Measurements from ENCODE around the gene FAM124B. TPM values are rescaled to one million over a fixed set of nuclear protein-coding genes. Genes with fewer than 3 reads are reported as not detected.

FAM124B gene
- polyA plus RNA-seq, 1 of the 3 experiments (the other 2 are of a cell fraction), result not detected

DNA sequence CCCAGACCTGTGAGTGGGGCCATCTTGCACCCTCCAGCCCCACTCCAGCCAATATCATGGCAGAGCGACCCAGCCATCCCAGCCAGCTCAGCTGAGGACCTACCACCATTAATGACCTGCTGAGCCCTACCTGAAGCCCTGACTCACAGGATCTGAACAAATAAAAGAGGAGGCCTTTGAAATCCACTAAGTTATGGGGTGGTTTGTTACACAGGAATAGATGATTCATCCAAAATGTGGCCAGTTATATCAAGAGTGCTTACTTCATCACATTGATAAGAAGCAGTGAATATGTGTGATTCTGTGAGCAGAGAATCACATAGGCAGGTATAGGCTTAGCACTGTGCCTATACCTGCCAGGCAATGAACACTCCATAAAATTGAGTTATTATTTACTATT, 34.7 kb upstream of the FAM124B start:
- Histone ChIP-seq H3K9me2 (no peaks in the 10 kb centered on the region), H3K9ac (no peak overlapping the region), H3K4me2 (no peak overlapping the region), H3K4me3 (ENCODE audit: low read depth in 2 of 2, low read length in 1 of 2) (no peak overlapping the region), H3K79me2 (ENCODE audit: insufficient read depth) (no peaks in the 10 kb centered on the region), H4K20me1 (ENCODE audit: insufficient read depth) (no peaks in the 10 kb centered on the region), H2AFZ (ENCODE audit: low read depth) (no peak overlapping the region), H3F3A (replicated peaks; ENCODE audit: insufficient read depth) (no peaks in the 10 kb centered on the region), H3K36me3 (replicated peaks in 1 of 2; ENCODE audit: control insufficient read depth in 1 of 2, insufficient read depth in 2 of 2, low read length in 1 of 2) (no peaks in the 10 kb centered on the region), H3K4me1 (ENCODE audit: control insufficient read depth in 1 of 2, insufficient read depth in 2 of 2, low read depth in 1 of 2, low read length in 1 of 2) (no peaks in the 10 kb centered on the region), H3K27ac (ENCODE audit: low read depth in 2 of 2, low read length in 1 of 2) (no peak overlapping the region), H3K9me3 (no peaks in the 10 kb centered on the region), H3K27me3 (ENCODE audit: insufficient read depth) (no peaks in the 10 kb centered on the region; the same call in 1 of the 2 replicates)
- POLR2A ChIA-PET, result no interaction called here
- CTCF ChIA-PET, result no interaction called here
- WGBS (ENCODE audit: low lambda C conversion rate), result no CpG with 5 or more reads among the region's 1 CpG
- no peak for DNase-seq
- TF ChIP-seq FOXM1 (IDR thresholded peaks at IDR 0.05; ENCODE audit: low read depth) (no peak), RAD21 (IDR thresholded peaks at IDR 0.05; ENCODE audit: low read length) (no peak), YY1 (IDR thresholded peaks at IDR 0.05; ENCODE audit: low read depth) (no peak), RFX5 (IDR thresholded peaks at IDR 0.05; ENCODE audit: low read length) (no peak), MEF2A (IDR thresholded peaks at IDR 0.05; ENCODE audit: borderline replicate concordance, low read depth) (no peak), TEAD4 (IDR thresholded peaks at IDR 0.05; ENCODE audit: borderline replicate concordance, insufficient read depth) (no peak), POLR2AphosphoS5 (IDR thresholded peaks at IDR 0.05; ENCODE audit: low read depth, low read length) (no peak), JUND (IDR thresholded peaks at IDR 0.05) (no peak), RXRA (IDR thresholded peaks at IDR 0.05; ENCODE audit: borderline replicate concordance, low read depth) (no peak)
- TF ChIP-seq, protein P1, sequence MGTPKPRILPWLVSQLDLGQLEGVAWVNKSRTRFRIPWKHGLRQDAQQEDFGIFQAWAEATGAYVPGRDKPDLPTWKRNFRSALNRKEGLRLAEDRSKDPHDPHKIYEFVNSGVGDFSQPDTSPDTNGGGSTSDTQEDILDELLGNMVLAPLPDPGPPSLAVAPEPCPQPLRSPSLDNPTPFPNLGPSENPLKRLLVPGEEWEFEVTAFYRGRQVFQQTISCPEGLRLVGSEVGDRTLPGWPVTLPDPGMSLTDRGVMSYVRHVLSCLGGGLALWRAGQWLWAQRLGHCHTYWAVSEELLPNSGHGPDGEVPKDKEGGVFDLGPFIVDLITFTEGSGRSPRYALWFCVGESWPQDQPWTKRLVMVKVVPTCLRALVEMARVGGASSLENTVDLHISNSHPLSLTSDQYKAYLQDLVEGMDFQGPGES (IDR thresholded peaks at IDR 0.05; ENCODE audit: low read depth, low read length), result no peak

DNA sequence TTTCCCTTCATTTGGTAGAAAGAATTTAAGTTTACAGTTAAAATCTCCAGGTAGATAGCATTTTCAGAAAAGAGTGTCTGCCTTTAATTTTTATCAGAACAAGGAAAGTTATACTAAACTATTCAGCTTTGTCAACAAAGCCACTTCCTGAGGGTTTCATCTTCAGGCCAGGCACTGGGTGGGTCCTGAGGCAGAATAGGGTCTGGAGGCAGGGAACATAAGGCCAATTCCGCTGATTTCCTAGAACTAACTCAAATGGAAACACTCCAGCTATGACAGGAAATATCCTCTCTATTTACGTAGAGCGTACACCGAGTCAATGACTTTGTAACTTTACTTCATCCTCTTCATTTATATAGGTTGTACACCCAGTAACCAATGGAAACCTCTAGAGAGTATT, 32.7 kb upstream of the FAM124B start:
- Histone ChIP-seq H3K9me2 (no peaks in the 10 kb centered on the region), H3F3A (replicated peaks; ENCODE audit: insufficient read depth) (no peaks in the 10 kb centered on the region), H3K9ac (no peak overlapping the region), H3K27me3 (ENCODE audit: insufficient read depth) (no peaks in the 10 kb centered on the region; the same call in 1 of the 2 replicates), H3K9me3 (no peaks in the 10 kb centered on the region), H3K79me2 (ENCODE audit: insufficient read depth) (no peaks in the 10 kb centered on the region), H3K36me3 (replicated peaks in 1 of 2; ENCODE audit: control insufficient read depth in 1 of 2, insufficient read depth in 2 of 2, low read length in 1 of 2) (no peaks in the 10 kb centered on the region), H3K4me2 (no peak overlapping the region), H3K27ac (ENCODE audit: low read depth in 2 of 2, low read length in 1 of 2) (no peak overlapping the region), H2AFZ (ENCODE audit: low read depth) (no peak overlapping the region), H3K4me3 (ENCODE audit: low read depth in 2 of 2, low read length in 1 of 2) (no peak overlapping the region), H4K20me1 (ENCODE audit: insufficient read depth) (no peaks in the 10 kb centered on the region), H3K4me1 (ENCODE audit: control insufficient read depth in 1 of 2, insufficient read depth in 2 of 2, low read depth in 1 of 2, low read length in 1 of 2) (no peaks in the 10 kb centered on the region)
- no peak for TF ChIP-seq MEF2A (IDR thresholded peaks at IDR 0.05; ENCODE audit: borderline replicate concordance, low read depth)
- TF ChIP-seq FOXM1 (IDR thresholded peaks at IDR 0.05; ENCODE audit: low read depth), result no peak
- no peak for TF ChIP-seq RFX5 (IDR thresholded peaks at IDR 0.05; ENCODE audit: low read length)
- TF ChIP-seq, protein P2, sequence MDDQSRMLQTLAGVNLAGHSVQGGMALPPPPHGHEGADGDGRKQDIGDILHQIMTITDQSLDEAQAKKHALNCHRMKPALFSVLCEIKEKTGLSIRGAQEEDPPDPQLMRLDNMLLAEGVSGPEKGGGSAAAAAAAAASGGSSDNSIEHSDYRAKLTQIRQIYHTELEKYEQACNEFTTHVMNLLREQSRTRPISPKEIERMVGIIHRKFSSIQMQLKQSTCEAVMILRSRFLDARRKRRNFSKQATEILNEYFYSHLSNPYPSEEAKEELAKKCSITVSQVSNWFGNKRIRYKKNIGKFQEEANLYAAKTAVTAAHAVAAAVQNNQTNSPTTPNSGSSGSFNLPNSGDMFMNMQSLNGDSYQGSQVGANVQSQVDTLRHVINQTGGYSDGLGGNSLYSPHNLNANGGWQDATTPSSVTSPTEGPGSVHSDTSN (IDR thresholded peaks at IDR 0.05), result no peak
- TF ChIP-seq EP300 (IDR thresholded peaks at IDR 0.05; ENCODE audit: borderline replicate concordance in 1 of 2, low read depth in 1 of 2, low read length in 1 of 2), result no peak
- TF ChIP-seq SIN3A (IDR thresholded peaks at IDR 0.05; ENCODE audit: borderline replicate concordance, low read depth, low read length), result no peak
- TF ChIP-seq RAD21 (IDR thresholded peaks at IDR 0.05; ENCODE audit: low read length), result no peak
- no peak for TF ChIP-seq NFIC (IDR thresholded peaks at IDR 0.05; ENCODE audit: borderline replicate concordance)
- no peak for TF ChIP-seq RXRA (IDR thresholded peaks at IDR 0.05; ENCODE audit: borderline replicate concordance, low read depth)
- TF ChIP-seq TCF12 (IDR thresholded peaks at IDR 0.05), result no peak
- TF ChIP-seq CHD2 (IDR thresholded peaks at IDR 0.05; ENCODE audit: low read length, partially characterized antibody), result no peak
- TF ChIP-seq FOXJ3 (CRISPR knock-in tag; IDR thresholded peaks at IDR 0.05), result no peak
- no peak for TF ChIP-seq GABPA (IDR thresholded peaks at IDR 0.05; ENCODE audit: low read depth)
- no peak for TF ChIP-seq TAF1 (IDR thresholded peaks at IDR 0.05; ENCODE audit: borderline replicate concordance, low read depth, low read length)
- DNase-seq, result no peak
- WGBS (ENCODE audit: low lambda C conversion rate), result 89% methylated on average over 4 of the region's 4 CpGs
- CTCF ChIA-PET, result interaction anchor here (0.7 to 3.4 kb wide), 3 partner anchors 15 to 195 kb away, joined by 3 to 11 read pairs (median 3); no protein-coding TSS in a partner anchor
- POLR2A ChIA-PET, result no interaction called here
